T-helper 22 cell (primary cell): ENCODE results near the gene CCDC144A.
"Not testable (repeated sequence)": the region's sequence is repeated elsewhere in the genome, so short reads cannot be mapped to it uniquely, and the experiment has no call there.

Source experiments
- DNase-seq: peaks from one replicate; pipeline ENCODE4 v3.0.0-alpha.2; 2020; ENCODE audit warnings: low read depth

Gene CCDC144A

DNA sequence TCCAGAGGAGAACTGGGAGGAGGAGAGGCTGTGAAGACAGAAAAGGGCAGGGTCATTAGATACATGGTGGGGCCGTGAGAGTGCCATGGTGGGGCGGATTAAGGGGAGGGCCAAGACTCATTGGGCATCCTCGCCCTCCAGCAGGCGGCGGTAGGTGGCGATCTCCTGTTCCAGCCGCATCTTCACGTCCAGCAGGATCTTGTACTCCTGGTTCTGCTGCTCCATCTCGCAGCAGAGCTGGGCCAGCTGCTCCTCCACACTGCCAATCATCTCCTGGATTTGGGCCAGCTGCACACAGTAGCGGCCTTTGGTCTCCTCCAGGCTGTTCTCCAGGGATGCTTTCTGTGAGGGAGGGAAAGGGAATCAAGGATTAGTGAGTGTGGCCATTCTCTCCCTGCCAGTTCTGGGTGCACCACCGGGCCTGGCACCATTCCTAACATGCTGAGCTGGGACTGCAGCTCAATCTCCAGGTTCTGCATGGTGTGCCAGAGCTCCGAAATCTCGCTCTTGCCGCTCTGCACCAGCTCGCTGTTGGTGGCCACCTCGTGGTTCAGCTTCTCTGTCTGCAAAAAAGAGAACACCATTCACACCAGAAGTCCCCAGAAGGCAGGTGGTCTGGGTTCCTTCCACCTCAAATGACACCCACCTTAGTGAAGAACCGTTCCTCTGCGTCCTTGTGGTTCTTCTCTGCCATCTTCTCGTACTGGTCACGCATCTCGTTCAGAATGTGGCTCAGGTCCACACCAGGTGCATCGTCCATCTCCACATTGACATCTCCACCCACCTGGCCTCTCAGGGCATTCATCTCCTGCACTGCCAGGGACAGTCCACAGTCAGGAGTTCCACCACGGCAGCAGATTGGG is 129.0 kb downstream of the CCDC144A start:
- DNase-seq, result no peak

DNA sequence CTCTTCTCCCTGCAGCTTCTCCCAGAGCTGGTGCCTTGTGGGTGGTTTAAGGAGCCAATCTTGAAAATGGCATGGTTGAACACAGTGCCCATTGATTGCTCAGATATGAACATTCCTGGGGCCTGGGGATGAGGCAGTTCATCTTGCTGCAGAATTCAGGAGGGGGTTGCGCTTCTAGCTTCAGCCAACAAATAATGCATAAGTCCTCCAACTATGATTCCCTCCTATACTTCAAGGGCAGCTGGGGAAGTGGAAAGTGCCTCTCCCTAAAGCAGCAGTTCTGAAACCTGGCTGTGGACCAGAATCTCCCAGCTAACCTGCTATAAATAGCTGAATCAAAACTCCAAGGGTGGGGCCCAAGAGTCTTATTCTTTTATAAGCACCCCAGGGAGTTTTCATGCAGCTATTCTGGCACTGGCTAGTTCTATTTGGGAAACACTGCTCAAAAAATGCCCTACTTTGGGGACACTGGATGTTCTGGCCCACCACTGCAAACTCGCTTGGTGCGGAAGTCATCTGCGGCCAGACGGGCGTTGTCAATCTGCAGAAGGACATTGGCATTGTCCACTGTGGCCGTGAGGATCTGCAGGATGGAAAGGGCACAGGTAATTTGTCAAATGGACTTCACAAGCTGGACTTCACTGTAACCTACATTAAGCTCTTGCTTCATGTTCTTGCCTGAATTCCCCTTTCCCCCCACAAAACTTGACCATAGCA is 130.3 kb downstream of the CCDC144A start:
- DNase-seq, result no peak

DNA sequence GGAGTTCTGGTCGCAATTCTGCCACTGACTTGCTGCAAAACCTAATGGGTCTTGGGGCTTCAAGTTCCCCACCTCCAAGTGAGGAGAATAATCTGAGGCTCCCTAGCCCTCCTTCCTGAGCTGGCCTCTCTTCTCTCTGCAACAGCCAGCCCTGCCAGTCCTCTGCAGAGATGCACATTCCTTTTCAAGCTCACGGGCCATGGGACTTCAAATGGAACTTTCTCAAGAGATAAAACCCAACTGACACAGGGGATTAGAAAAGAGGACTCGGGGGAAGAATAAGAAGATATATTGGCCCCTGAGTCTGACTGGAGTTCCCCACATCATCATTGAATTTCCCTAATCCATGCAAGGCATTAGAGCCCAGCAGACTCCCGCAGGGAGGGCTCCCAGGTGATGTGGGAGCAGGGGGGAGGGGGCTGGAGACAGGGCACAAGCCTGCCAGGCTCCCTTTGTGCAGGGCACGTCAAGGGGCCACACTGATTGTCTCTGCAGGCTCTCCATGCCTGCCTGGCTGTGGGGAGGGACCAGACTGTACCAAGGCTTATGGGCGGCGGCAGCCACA is 131.0 kb downstream of the CCDC144A start:
- DNase-seq, result no peak

DNA sequence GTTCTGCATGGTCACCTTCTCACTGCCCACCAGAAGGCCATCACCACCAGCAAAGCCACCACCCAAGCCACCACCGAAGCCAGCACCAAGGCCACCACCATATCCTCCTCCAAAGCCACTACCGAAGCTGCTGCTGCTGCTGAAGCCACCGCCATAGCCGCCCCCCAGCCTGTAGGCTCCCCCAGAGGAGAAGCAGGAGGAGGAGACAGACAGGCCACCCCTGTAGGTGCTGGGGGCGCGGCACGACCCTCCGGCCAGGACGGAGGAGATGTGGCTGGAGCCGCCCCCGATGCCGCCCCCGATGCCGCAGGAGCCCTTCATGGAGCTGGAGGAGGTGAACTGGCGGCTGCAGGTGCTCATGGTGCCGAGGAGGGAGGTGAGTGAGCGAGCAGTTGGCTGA is 132.1 kb downstream of the CCDC144A start:
- DNase-seq, result not testable (repeated sequence)

DNA sequence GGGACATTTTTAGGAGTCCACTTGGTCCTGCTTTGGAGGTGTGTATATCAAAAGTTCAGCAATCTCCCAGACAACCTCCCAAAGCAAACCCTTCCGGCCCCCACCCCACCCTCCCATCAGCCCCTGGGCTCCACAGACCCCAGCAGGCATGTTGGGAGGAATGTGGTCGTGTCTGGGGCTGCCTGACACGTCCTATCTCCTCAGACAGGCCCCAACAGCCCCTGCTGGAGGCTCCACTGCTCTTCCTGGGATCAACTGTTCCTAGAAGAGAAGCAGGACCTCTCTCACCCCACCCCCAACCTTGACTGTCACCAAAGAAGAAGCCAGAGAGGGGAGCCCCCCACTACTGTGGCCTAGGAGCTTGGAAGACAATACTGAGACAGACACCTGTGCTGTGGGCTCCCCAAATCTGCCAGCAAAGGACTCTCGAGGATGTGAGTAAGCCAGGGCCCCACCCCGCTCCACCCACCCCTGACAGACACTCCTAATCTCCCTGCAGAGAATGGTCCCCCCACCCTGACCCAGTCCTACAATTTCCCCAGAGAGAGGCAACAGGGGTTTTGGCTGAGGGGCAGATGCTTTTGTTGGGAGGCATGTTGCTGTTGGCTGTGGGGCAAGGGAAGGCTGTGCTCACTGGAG is 133.8 kb downstream of the CCDC144A start:
- not testable (repeated sequence) for DNase-seq
